Spleen (tissue), 7 donors: ENCODE measurements around the gene SLC37A2.

ENCODE experiments used
- POLR2AphosphoS5 ChIP-seq, 3 donors: sonication (generic); formaldehyde crosslinking; IDR thresholded peaks; one replicate each; pipeline ENCODE4 v1.5.1; 2017; ENCODE audit warnings: antibody characterized with exemption in 3 of 3
- TF ChIP-seq, protein P1 (sequence below), 11 experiments: fragments of 200-600 bp in 7 of 11; fragments of 450-650 bp in 4 of 11; sonication (generic) in 4 of 11; IDR thresholded peaks in 8 of 11; conservative IDR thresholded peaks in 3 of 11; 1 replicate in 7 of 11; 2 replicates in 4 of 11; pipeline versions ENCODE4 v1.4.0 to v1.8.0; 2016 to 2021; ENCODE audit warnings: antibody characterized with exemption in 11 of 11, inconsistent platforms in 4 of 11, mild to moderate bottlenecking in 1 of 11
- donor health status: DM: no; HTN: no; CAD: no; lungs with moderate emphysema.
- donor health status: DM: no; HTN: no; CAD: no.
- donor health status: DM: no; HTN: no; CAD: no.

DNA sequence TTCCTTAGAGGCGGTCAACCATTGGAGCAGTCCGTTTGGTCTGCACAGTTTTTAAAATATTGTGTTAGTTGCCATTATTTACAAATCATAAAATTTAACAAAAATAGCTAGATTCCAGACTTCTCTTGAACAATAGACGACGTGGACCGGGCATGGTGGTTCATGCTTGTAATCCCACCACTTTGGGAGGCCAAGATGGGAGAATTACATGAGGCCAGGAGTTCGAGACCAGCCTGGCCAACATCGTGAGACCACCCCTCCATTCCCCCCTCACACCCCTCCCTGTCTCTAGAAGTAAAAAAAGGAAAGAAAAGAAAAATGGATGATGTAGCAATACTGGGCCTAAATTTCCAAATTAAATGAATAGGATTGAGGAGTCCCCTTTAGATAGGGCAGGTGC lies 965 bp downstream of the SLC37A2 start:
- TF ChIP-seq, protein P1, sequence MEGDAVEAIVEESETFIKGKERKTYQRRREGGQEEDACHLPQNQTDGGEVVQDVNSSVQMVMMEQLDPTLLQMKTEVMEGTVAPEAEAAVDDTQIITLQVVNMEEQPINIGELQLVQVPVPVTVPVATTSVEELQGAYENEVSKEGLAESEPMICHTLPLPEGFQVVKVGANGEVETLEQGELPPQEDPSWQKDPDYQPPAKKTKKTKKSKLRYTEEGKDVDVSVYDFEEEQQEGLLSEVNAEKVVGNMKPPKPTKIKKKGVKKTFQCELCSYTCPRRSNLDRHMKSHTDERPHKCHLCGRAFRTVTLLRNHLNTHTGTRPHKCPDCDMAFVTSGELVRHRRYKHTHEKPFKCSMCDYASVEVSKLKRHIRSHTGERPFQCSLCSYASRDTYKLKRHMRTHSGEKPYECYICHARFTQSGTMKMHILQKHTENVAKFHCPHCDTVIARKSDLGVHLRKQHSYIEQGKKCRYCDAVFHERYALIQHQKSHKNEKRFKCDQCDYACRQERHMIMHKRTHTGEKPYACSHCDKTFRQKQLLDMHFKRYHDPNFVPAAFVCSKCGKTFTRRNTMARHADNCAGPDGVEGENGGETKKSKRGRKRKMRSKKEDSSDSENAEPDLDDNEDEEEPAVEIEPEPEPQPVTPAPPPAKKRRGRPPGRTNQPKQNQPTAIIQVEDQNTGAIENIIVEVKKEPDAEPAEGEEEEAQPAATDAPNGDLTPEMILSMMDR (IDR thresholded peaks at IDR 0.05 in 8 of 11, conservative IDR thresholded peaks at IDR 0.05 in 3 of 11), result no peak
- no peak for TF ChIP-seq POLR2AphosphoS5 (IDR thresholded peaks at IDR 0.05)
